Body of pancreas (tissue), 4 donors: ENCODE data around the gene OPRL1. TPM values are rescaled to one million over a fixed set of nuclear protein-coding genes. Genes with fewer than 3 reads are reported as not detected.

Experiments
- ATAC-seq: fragments of 150-250 bp; one replicate; pipeline ENCODE4 v1.9.1; 2016
- DNase-seq, 4 donors: peaks; one replicate each; pipeline ENCODE4 v3.0.0-alpha.2; 2019
- H3K27ac ChIP-seq, 4 donors: fragments of 200-600 bp; sonication (generic); 1 replicate in 3 of 4; 2 replicates in 1 of 4; pipeline versions ENCODE4 v1.5.1 to v1.6.1; 2016 to 2019; ENCODE audit warnings: mild to moderate bottlenecking in 1 of 4, mixed read lengths in 1 of 4, moderate library complexity in 1 of 4
- H3K27me3 ChIP-seq, 2 donors: fragments of 200-600 bp; sonication (generic); one replicate each; pipeline ENCODE4 v1.6.0; 2016; ENCODE audit warnings: mild to moderate bottlenecking in 1 of 2
- H3K36me3 ChIP-seq, 2 donors: fragments of 200-600 bp; sonication (generic); replicated peaks in 1 of 2; 2 replicates each; pipeline ENCODE4 v1.5.1; 2016; ENCODE audit warnings: low read depth in 2 of 2; ENCODE audit not compliant: insufficient read depth in 1 of 2
- H3K4me1 ChIP-seq: fragments of 200-600 bp; sonication (generic); one replicate; pipeline ENCODE4 v1.6.0; 2016
- H3K4me3 ChIP-seq, 2 donors: fragments of 200-600 bp; sonication (generic); 1 replicate in 1 of 2; 2 replicates in 1 of 2; pipeline ENCODE4 v1.5.1; 2016 to 2019
- H3K9me3 ChIP-seq, 3 donors: fragments of 200-600 bp; sonication (generic); 1 replicate in 2 of 3; 2 replicates in 1 of 3; pipeline ENCODE4 v1.5.1; 2016
- CTCF ChIP-seq, 7 experiments: fragments of 450-650 bp in 4 of 7; fragments of 200-600 bp in 3 of 7; sonication (generic) in 3 of 7; IDR thresholded peaks; one replicate each; pipeline ENCODE4 v1.5.1; 2016 to 2019; ENCODE audit warnings: antibody characterized with exemption in 7 of 7
- POLR2A ChIP-seq, 3 donors: fragments of 450-650 bp; IDR thresholded peaks; one replicate each; pipeline ENCODE4 v1.6.1; 2016; ENCODE audit warnings: antibody characterized with exemption in 3 of 3, mild to moderate bottlenecking in 2 of 3
- WGBS, 2 donors: methylation state at CpG; one replicate each; pipeline ENCODE4 v1.1.5; 2017; 5-methylcytosine and 5-hydroxymethylcytosine counted together
- intact Hi-C: fragments of 100-400 bp; cut with DNase I; formaldehyde crosslinking; loops from one replicate; pipeline ENCODE4 v1.15.1; 2023
- total RNA-seq, 2 donors: library from RNA; depleted of rRNA; stranded (reverse); fragments of >200 nt; gene quantifications; one replicate each; pipeline ENCODE4 v1.1.0, GENCODE V29; 2016

OPRL1 gene
- total RNA-seq, 2 donors from 2014 or later = 1.0 to 2.6 TPM

- intact Hi-C loops = no loop called here
- no peak for TF ChIP-seq POLR2A (IDR thresholded peaks at IDR 0.05)
- TF ChIP-seq CTCF (IDR thresholded peaks at IDR 0.05) = no peak
- DNase-seq = no peak
- 72 to 90% methylated on average over 2 to 12 of the region's 12 CpGs for WGBS, 2 donors
- no peaks in the 10 kb centered on the region for H3K27me3 ChIP-seq
- H3K4me3 ChIP-seq = no peak overlapping the region
- ATAC-seq = no peak
- H3K27ac ChIP-seq = no peak overlapping the region
- peaks cover 17% of the 10 kb centered on the region for H3K4me1 ChIP-seq
- no peaks in the 10 kb centered on the region for H3K9me3 ChIP-seq
- no peaks in the 10 kb centered on the region for H3K36me3 ChIP-seq
Measured at GRCh38 chr20:64068386-64069208, 11.3 kb upstream of the OPRL1 start.

- H3K27me3 ChIP-seq = no peaks in the 10 kb centered on the region
- H3K4me3 ChIP-seq = no peak overlapping the region
- no peak overlapping the region for H3K27ac ChIP-seq
- TF ChIP-seq CTCF (IDR thresholded peaks at IDR 0.05) (no peak), POLR2A (IDR thresholded peaks at IDR 0.05) (no peak)
- H3K36me3 ChIP-seq = no peaks in the 10 kb centered on the region
- DNase-seq (no peak), ATAC-seq (no peak)
- no peaks in the 10 kb centered on the region for H3K9me3 ChIP-seq
- 86% methylated on average over 20 of the region's 20 CpGs; no CpG with 5 or more reads in 1 of the 2 donors for WGBS, 2 donors
- peaks cover 10% of the 10 kb centered on the region for H3K4me1 ChIP-seq
- intact Hi-C loops = no loop called here
Measured at GRCh38 chr20:64069209-64069613, 10.7 kb upstream of the OPRL1 start.

- Histone ChIP-seq H3K4me1 (peaks cover 5% of the 10 kb centered on the region), H3K4me3 (no peak overlapping the region), H3K36me3 (no peaks in the 10 kb centered on the region), H3K9me3 (no peaks in the 10 kb centered on the region), H3K27ac (no peak overlapping the region), H3K27me3 (no peaks in the 10 kb centered on the region)
- 61% methylated on average over 14 of the region's 14 CpGs; no CpG with 5 or more reads in 1 of the 2 donors for WGBS, 2 donors
- ATAC-seq (no peak), DNase-seq (peak in 2 of 4 donors; percentile 38 to 58)
- intact Hi-C loops = no loop called here
- peak; percentile 40 to 59 (median 48) for TF ChIP-seq CTCF (IDR thresholded peaks at IDR 0.05)
- TF ChIP-seq POLR2A (IDR thresholded peaks at IDR 0.05) = no peak
Measured at GRCh38 chr20:64069614-64070243, 10.2 kb upstream of the OPRL1 start.

GRCh38 chr20:64070244-64070993 is 9.5 kb upstream of the OPRL1 start:
- no peak for DNase-seq
- Histone ChIP-seq H3K4me3 (no peak overlapping the region), H3K27ac (no peak overlapping the region), H3K36me3 (no peaks in the 10 kb centered on the region), H3K27me3 (no peaks in the 10 kb centered on the region), H3K4me1 (no peaks in the 10 kb centered on the region), H3K9me3 (no peaks in the 10 kb centered on the region)
- WGBS, 2 donors = 91 to 95% methylated on average over 11 to 31 of the region's 31 CpGs
- ATAC-seq = no peak
- TF ChIP-seq CTCF (IDR thresholded peaks at IDR 0.05) = no peak
- TF ChIP-seq POLR2A (IDR thresholded peaks at IDR 0.05) = no peak
- intact Hi-C loops = no loop called here
